Stimulated activated CD8-positive, alpha-beta memory T cell treated with anti-CD3 and anti-CD28 coated beads, Interleukin-7, amount 100 ng/mL, for 48 hours (primary cell): ENCODE measurements around the gene HP1BP3.

Source experiments
- DNase-seq, 2 donors: peaks; one replicate each; pipeline ENCODE4 v3.0.0-alpha.2; 2020; ENCODE audit warnings: low read depth in 1 of 2; ENCODE audit errors: extremely low read depth in 1 of 2

Gene HP1BP3

GRCh38 chr1:20770314-20771087 is 16.6 kb downstream of the HP1BP3 start:
- no peak for DNase-seq

DNA sequence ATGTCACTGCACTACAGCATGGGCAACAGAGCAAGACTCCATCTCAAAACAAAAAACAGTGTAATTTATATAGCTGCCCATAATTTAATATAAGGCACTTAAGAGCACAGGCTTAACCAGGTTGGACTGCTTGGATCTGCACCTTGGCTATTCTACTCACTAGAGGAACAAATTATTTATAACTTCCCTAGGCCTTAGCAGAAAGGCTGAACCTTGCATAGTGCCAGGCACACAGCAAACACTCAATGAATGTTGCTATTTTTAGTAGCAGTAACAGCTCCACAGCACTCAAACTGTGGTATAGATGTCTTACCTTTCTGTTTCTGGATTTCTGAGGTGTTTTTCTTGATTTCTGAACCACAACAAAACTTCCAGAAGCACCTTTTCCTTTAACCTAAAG is 19.8 kb downstream of the HP1BP3 start:
- DNase-seq: no peak

DNA sequence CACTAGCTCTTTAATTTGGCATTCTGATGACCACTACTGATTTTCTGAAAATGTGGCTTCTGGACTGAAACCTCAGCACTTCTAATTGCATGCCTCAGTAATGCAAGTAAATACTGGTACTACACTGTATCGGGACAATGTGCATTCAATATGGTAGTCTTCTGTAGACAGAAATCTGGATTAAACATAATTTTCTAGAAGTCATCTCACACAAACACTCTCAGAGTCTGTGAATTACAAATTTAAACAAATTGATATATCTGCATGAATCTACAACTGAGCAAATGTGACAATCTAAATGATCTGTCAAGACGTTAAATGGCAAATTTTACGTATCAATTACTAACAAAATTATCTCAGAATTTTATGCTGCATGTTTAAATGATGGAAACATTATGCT is 23.7 kb downstream of the HP1BP3 start:
- DNase-seq: no peak

DNA sequence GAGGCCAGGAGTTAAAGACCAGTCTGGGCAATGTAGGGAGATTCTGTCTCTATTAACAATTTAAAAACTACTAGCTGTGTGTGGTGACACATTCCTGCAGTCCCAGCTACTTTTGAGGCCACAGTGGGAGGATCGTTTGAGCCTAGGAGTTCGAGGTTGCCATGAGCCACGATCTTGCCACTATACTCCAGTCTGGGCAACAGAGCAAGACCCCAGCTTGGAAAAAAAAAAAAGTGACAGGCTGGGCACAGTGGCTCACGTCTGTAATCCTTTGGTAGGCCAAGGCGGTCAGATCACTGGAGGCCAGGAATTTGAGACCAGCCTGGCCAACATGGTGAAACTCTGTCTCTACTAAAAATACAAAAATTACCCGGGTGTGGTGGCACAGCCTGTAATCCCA is 26.8 kb downstream of the HP1BP3 start:
- no peak for DNase-seq

- no peak for DNase-seq
These were observed 33.5 kb downstream of the HP1BP3 start for GRCh38 chr1:20753589-20753988.

DNA sequence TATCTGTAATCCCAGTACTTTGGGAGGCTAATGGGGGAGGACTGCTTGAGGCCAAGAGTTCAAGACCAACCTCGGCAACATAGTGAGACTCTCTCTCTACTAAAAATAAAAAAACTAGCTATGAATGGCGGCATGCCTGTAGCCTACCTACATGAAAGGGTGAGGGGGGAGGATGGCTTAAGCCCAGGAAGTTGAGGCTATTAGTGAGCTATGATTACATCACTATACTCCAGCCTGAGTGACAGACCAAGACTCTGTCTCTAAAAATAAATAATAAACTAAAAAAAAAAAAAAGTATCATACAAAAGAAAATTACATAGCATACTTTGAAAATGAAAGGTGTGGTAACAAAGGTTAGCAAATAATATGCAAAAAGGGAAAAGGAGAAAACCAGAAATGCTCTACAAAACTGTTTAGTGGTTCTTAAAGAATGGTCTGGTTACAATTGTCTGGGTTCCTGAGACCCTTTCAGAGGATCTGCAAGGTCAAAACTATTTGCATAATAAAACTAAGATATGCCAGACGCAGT is 35.6 kb downstream of the HP1BP3 start:
- DNase-seq: no peak

GRCh38 chr1:20742671-20743070 is 44.4 kb downstream of the HP1BP3 start:
- DNase-seq: no peak

DNA sequence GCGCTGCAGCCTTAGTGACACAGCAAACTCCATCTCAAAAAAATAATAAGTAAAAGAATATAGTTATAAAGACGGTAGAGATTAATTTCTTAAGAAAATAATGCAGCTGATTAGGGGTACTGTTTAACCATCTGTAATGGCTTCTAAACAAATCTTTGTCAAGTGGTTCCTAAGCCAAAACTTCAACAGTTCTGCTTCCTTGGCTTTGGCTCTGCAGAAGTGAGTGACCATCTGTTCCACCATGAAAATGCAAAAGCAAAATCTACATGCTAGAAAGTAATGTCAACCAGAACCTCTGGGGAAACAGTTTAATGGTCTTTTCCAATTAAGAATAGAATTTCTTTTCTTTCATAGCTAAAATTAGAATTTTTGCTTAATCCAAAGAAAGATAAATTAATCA is 46.3 kb downstream of the HP1BP3 start:
- no peak for DNase-seq

DNA sequence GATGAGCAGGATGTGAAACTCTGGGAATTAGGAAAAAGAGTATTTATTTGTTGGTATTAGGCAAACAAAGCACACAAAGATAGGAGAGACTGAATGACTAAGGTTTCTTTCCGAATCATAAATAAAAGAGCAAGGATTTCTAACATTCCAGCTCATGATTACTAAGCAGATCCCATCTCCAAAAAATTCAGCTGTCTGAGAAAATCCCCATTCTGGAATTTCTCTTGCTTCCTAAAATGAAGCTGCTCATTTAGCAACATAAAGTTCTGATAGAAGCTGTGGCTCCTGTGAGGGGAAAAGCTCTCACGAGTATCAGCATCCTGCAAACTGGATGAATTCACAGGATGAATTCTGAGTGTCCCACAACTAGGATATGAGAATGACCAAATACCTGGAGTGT is 47.9 kb downstream of the HP1BP3 start:
- no peak for DNase-seq

DNA sequence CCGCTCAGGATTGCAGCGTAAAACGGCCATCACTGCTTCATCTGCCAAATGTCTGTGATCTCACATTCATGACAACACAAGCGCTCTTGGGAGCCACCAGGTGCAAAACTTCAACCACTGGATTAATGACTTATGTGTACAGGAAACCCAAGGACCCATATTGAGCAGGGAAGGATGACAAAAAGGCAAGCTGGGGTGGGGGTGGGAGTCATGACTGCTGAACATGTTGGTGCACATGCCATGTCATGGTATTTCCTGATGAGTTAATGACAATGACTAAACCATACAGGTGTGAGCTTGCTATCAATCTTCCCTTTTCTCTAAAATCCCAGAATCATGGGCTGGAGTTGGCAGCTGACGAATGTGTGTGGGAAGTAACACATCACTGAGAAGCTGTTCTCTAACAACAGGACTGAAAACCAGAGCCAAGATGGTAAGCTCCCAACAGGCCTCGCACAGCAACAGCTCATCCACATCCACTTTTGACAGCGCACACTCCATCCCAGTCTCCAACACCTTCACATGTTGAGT is 51.5 kb downstream of the HP1BP3 start:
- no peak for DNase-seq

DNA sequence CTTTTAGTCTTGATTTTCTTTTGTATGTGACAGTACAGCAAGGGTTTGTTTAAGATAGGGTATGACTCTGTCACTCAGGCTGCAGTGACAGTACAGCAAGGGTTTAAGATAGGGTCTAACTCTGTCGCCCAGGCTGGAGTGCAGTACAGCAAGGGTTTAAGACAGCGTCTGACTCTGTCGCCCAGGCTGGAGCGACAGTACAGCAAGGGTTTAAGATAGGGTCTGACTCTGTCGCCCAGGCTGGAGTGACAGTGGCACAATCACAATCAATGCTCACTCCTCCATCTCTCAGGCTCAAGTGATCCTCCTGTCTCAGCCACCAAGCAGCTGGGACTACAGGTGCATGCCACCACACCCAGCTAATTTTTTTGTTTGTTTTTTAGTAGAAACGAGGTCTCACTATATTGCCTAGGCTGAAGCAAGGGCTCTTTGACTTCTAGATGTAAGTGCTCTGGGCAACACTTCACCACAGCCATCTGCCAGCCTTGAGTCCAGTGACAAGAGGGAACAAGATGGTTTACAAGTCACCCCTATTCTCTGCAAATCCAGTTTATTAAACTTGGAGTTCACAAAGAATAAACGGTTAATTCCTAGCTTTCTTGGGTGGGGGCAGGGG is 53.6 kb downstream of the HP1BP3 start:
- no peak for DNase-seq

- peak; percentile 45 to 74 for DNase-seq
These were observed 54.3 kb downstream of the HP1BP3 start, which contains the start of gene SH2D5 for GRCh38 chr1:20732588-20733359. SH2D5 (minus strand) TSS chr1:20732703; CDS start chr1:20728044, 4,659 bp downstream.

DNA sequence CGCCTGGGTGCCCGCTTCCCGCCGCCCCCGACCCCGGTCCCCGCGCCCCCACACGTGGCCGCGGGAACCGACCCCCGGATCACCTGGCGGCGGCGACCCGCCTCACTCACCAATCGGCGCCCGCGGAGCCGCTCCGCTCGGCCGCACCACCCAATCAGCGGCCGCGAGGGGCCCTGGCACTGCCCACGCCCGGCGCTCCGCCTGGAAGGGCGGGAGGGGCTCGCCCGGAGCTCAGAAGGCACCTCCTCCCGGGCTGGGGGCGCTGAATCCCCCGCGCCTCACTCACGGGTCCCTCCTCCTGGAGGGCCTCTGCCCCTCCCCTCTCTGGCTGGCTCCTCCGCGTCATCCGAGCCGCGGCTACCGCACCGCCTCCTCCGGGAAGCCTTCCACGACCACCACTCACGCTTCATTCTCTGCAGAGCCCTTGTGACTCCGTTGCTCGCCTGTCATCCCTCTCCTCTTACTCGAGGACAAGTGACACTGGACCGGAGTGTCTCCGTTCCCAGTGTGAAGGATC is 55.0 kb downstream of the HP1BP3 start:
- peak; percentile 37 to 38 for DNase-seq

DNA sequence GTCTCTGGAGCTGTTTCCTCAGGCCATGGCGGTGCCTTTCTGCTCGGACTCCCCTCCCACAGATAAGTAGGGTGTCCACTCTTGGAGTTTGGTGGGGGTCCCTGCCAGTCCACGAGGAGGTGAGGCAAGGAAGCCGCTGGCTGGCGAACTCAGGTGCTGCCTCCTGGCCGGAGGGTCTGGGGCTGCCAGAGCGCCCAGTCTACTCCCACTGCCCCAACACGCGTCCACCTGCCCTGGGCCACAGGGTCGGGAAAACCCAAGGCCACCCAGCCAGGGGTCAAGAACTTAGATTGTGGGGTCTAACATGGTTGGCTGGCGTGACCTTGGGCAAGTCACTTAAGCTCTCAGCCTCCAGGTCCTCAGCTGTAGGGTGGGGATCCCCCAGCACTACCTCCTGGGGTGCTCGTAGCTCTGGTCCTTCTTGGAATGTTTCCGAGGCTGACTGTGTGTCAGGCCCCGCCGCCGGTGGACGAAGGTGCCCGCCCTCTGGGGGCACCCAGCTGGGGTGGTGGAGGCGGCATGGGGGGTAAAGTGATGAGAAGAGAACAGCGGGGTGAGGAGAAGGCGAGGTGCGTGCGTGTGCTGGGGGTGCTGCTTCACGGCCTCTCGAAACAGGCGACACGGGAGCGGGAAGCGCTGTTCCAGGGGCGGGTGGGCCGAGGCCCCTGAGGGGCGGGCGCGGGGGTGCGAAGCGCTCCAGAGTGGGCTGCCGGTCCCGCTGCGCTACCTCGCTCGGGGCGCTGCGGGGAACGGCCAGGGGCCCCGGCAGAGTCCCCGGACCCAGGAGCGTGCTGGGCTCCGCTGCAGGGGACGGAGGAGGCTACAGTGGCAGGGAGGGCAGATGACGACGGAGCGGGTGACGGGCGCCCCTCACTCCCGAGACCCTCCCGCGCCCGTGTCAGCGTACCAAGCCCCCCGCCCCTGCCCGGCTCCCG is 55.8 kb downstream of the HP1BP3 start:
- DNase-seq: no peak

DNA sequence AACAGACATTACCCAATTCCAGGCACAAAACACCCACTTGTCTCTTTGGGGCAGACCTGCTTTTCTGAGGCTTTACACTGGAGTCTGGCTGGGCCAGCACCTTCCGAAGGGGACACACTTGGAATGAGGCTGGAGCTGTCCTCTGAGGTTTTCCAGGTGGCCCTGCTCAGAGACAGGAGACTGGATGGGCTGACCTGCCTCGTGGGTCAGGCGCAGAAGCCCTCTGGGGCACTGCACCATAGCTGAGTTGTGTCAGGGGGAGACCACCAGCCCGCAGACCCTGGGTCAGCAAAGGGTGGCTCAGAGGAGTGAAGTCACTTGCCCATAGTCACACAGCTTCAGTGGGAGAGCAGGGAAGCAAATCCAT is 56.4 kb downstream of the HP1BP3 start:
- DNase-seq: no peak

DNA sequence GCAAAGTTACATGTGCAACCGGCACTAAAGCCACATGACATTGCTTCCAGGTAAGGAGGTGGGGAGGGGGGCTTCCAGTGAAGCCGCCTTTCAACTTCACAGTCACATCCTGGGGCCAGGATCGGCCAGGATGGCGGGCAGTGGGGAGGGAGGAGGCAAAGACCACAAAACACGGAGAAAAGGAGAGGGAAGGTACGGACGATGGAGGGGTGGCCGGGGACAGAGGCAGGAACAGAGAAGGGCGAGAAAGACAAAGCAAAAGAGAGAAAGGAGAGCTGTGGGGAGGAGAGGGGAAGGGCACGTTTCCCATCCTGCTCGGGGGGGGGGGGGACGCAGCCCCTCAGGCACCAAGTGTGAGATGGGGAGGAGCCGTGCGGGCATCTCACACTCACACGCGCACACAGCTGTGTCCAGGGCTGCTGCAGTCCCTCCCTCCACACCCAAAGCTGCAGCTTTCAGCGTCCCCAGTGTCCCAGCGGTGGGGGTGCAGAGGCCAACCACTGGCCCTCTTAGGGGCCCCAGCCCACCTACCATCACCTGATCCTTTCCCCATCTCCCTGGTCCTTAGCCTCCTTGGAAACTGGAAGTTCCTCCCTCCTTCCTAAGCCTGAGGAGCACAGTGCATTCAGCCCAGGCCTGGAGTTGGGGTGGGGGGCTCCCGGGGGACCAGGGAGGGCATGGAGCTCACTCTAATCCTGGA is 57.0 kb downstream of the HP1BP3 start:
- no peak for DNase-seq

DNA sequence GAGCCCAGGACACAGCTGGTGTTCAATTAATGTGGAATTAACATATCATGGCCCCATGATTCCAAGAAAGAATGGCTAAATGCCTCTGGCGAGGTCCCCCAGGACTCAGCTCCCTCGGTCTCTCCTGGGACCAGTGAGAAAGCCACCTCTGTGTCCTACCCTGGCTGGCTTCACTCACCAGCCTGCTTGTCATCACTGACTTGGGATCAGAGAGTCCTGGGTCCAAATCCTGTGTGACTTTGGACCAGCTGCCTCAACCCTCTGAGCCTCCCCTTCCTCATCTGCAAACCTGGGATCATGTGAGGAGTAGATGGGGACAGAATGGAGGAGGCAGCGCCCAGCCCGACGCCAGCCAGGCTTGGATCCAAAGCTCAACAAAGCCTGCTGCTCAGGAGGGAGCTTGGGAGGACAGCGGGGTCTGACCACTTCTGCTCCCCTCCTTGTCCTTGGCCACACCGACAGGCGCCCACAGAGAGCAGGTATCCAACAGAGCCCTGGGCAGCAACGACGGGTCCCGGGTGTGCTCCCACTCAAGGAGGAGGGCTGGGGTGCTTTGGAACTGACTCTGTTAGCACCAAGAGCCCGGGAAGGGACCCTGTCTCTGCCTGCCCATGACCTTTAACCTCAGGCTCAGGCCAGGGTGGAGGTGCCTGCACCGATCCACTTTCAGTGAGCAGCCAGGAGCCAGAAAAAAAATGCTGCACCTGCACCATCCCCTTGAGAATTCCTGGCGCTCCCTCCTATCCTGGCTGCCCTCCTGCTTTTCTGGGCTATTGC is 57.8 kb downstream of the HP1BP3 start:
- no peak for DNase-seq

GRCh38 chr1:20728371-20729154 is 58.5 kb downstream of the HP1BP3 start:
- no peak for DNase-seq
